ENCODE measurements around the gene FOXK1. TPM values are rescaled to one million over a fixed set of nuclear protein-coding genes. Genes with fewer than 3 reads are reported as not detected.

FOXK1 gene
- total RNA-seq, 2 experiments from 2014 or later, result 25.9 to 26.6 TPM

DNA sequence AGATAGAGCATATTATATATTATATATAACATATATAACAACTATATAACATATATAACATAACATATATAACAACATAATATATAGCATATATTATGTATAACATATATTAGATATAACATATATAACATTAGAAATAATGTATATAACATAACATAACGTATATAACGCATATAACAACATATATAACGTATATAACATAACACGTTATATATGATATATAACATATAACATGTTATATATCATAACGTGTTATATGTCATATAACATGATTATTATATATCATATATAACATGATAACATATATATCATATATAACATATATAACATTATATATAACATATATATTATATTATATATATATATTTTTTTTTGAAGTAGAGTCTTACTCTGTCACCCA lies 97.0 kb downstream of the FOXK1 start:
- POLR2A ChIA-PET, result no interaction called here
- Mint-ChIP-seq H3K4me3 (no peak overlapping the region), H3K36me3 (peaks cover 19% of the 10 kb centered on the region), H3K27ac (no peak overlapping the region), H3K9me3 (no peaks in the 10 kb centered on the region), H3K27me3 (no peaks in the 10 kb centered on the region), H3K4me1 (ENCODE audit: low read depth) (peaks cover 31% of the 10 kb centered on the region)
- CTCF ChIA-PET, result interaction anchor here (0.8 to 1.6 kb wide), 2 partner anchors 14 to 19 kb away, joined by 3 to 6 read pairs; no protein-coding TSS in a partner anchor
- no peak for DNase-seq
- intact Hi-C loops (cut with micrococcal nuclease), result no loop called here

- intact Hi-C loops (cut with micrococcal nuclease), result no loop called here
- ChIA-PET POLR2A (no interaction called here), CTCF (no interaction called here)
- Mint-ChIP-seq H3K27me3 (no peaks in the 10 kb centered on the region), H3K27ac (no peak overlapping the region), H3K4me1 (ENCODE audit: low read depth) (peaks cover 17% of the 10 kb centered on the region), H3K9me3 (no peaks in the 10 kb centered on the region), H3K36me3 (peaks cover 20% of the 10 kb centered on the region), H3K4me3 (no peak overlapping the region)
- DNase-seq, result no peak
These were observed 99.4 kb downstream of the FOXK1 start for GRCh38 chr7:4781366-4782069.

GRCh38 chr7:4782333-4783291 lies 100.5 kb downstream of the FOXK1 start:
- Mint-ChIP-seq H3K4me1 (ENCODE audit: low read depth) (peaks cover 9% of the 10 kb centered on the region), H3K4me3 (no peak overlapping the region), H3K27me3 (no peaks in the 10 kb centered on the region), H3K36me3 (peaks cover 18% of the 10 kb centered on the region), H3K27ac (no peak overlapping the region), H3K9me3 (no peaks in the 10 kb centered on the region)
- DNase-seq, result no peak
- ChIA-PET POLR2A (no interaction called here), CTCF (no interaction called here)
- intact Hi-C loops (cut with micrococcal nuclease), result no loop called here

DNA sequence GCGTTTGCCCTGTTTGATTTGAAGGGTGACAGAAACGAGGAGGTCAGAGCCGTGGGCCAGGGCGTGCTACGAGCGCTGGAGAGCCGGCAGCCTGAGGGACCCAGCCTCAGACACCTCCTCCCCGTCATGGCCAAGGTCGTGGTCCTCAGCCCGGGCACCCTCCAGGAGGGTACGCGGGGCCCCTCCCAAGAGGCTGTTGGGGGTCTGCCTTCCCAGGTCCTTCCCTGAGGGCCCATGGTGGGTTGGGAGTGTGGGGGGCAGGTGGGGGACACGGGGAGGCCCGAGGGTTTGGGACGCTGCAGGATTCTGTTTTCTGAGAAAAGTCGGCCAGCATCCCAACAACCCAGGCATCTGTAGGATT lies 101.2 kb downstream of the FOXK1 start:
- no peak for DNase-seq
- H3K36me3 Mint-ChIP-seq, result peaks cover 18% of the 10 kb centered on the region
- no peaks in the 10 kb centered on the region for H3K9me3 Mint-ChIP-seq
- no peak overlapping the region for H3K27ac Mint-ChIP-seq
- POLR2A ChIA-PET, result interaction anchor here (0.7 kb wide), 1 partner anchor 354 kb away, joined by 3 read pairs; no protein-coding TSS in a partner anchor
- peaks cover 2% of the 10 kb centered on the region for H3K4me1 Mint-ChIP-seq (ENCODE audit: low read depth)
- no peaks in the 10 kb centered on the region for H3K27me3 Mint-ChIP-seq
- intact Hi-C loops (cut with micrococcal nuclease), result no loop called here
- CTCF ChIA-PET, result no interaction called here
- no peak overlapping the region for H3K4me3 Mint-ChIP-seq

GRCh38 chr7:4783762-4784351 lies 101.8 kb downstream of the FOXK1 start:
- POLR2A ChIA-PET, result interaction anchor here (0.7 kb wide), 1 partner anchor 355 kb away, joined by 3 read pairs; no protein-coding TSS in a partner anchor
- no peaks in the 10 kb centered on the region for H3K27me3 Mint-ChIP-seq
- intact Hi-C loops (cut with micrococcal nuclease), result no loop called here
- H3K9me3 Mint-ChIP-seq, result no peaks in the 10 kb centered on the region
- CTCF ChIA-PET, result no interaction called here
- DNase-seq, result no peak
- peaks cover 15% of the 10 kb centered on the region for H3K36me3 Mint-ChIP-seq
- no peak overlapping the region for H3K4me3 Mint-ChIP-seq
- H3K27ac Mint-ChIP-seq, result no peak overlapping the region
- no peaks in the 10 kb centered on the region for H3K4me1 Mint-ChIP-seq (ENCODE audit: low read depth)

DNA sequence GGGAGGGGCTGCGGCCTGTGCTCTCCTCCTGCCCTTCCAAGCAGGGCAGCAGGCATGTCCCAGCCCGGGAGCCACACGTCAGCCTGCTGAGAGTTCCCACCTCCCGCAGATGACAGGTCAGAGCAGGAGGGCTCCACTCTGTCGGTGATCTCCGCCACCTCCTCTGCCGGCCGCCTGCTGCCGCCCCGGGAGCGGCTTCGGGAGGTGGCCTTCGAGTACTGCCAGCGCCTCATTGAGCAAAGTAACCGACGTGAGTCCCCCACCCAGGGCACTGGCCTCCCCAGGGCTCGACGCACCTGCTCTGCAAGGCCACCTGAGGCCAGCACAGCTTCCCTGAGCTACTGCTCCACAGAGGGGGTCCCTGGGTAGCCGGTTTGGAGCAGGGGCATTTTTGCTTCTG lies 102.7 kb downstream of the FOXK1 start:
- Mint-ChIP-seq H3K4me1 (ENCODE audit: low read depth) (no peaks in the 10 kb centered on the region), H3K27ac (no peak overlapping the region), H3K4me3 (no peak overlapping the region), H3K9me3 (no peaks in the 10 kb centered on the region), H3K36me3 (peaks cover 15% of the 10 kb centered on the region), H3K27me3 (no peaks in the 10 kb centered on the region)
- intact Hi-C loops (cut with micrococcal nuclease), result no loop called here
- DNase-seq, result no peak
- POLR2A ChIA-PET, result interaction anchor here (0.9 kb wide), 1 partner anchor 9 kb away, joined by 4 read pairs; the partner anchor contains the start of gene AP5Z1
- CTCF ChIA-PET, result no interaction called here

GRCh38 chr7:4785371-4785770 lies 103.3 kb downstream of the FOXK1 start:
- no peak for DNase-seq
- H3K27me3 Mint-ChIP-seq, result no peaks in the 10 kb centered on the region
- H3K27ac Mint-ChIP-seq, result no peak overlapping the region
- ChIA-PET POLR2A (interaction anchor here (0.9 kb wide), 1 partner anchor 10 kb away, joined by 4 read pairs; the partner anchor contains the start of gene AP5Z1), CTCF (interaction anchor here (0.8 kb wide), 1 partner anchor 13 kb away, joined by 4 read pairs; no protein-coding TSS in a partner anchor)
- H3K9me3 Mint-ChIP-seq, result no peaks in the 10 kb centered on the region
- H3K36me3 Mint-ChIP-seq, result peaks cover 19% of the 10 kb centered on the region
- no peak overlapping the region for H3K4me3 Mint-ChIP-seq
- intact Hi-C loops (cut with micrococcal nuclease), result no loop called here
- H3K4me1 Mint-ChIP-seq (ENCODE audit: low read depth), result no peaks in the 10 kb centered on the region

GRCh38 chr7:4786015-4786414 lies 103.9 kb downstream of the FOXK1 start:
- ChIA-PET POLR2A (no interaction called here), CTCF (interaction anchor here (0.8 kb wide), 1 partner anchor 13 kb away, joined by 4 read pairs; no protein-coding TSS in a partner anchor)

GRCh38 chr7:4787541-4787940 lies 105.4 kb downstream of the FOXK1 start:
- Mint-ChIP-seq H3K27me3 (no peaks in the 10 kb centered on the region), H3K4me3 (no peak overlapping the region), H3K9me3 (no peaks in the 10 kb centered on the region), H3K27ac (no peak overlapping the region), H3K4me1 (ENCODE audit: low read depth) (no peaks in the 10 kb centered on the region), H3K36me3 (peaks cover 14% of the 10 kb centered on the region)
- intact Hi-C loops (cut with micrococcal nuclease), result no loop called here
- ChIA-PET CTCF (interaction anchor here (0.8 to 2.8 kb wide), 2 partner anchors 11 to 96 kb away, joined by 3 to 7 read pairs; partner anchors contain the start of gene RADIL), POLR2A (no interaction called here)
- no peak for DNase-seq

More at GRCh38 chr7:4786015-4786414, 103.9 kb downstream of the FOXK1 start:
- DNase-seq, result no peak
- Mint-ChIP-seq H3K4me3 (no peak overlapping the region), H3K27me3 (no peaks in the 10 kb centered on the region), H3K27ac (no peak overlapping the region), H3K36me3 (peaks cover 17% of the 10 kb centered on the region), H3K4me1 (ENCODE audit: low read depth) (no peaks in the 10 kb centered on the region), H3K9me3 (no peaks in the 10 kb centered on the region)
- intact Hi-C loops (cut with micrococcal nuclease), result no loop called here

- Mint-ChIP-seq H3K9me3 (no peaks in the 10 kb centered on the region), H3K4me3 (no peak overlapping the region), H3K27me3 (no peaks in the 10 kb centered on the region), H3K4me1 (ENCODE audit: low read depth) (no peaks in the 10 kb centered on the region), H3K27ac (no peak overlapping the region), H3K36me3 (peaks cover 14% of the 10 kb centered on the region)
- no peak for DNase-seq
- intact Hi-C loops (cut with micrococcal nuclease), result no loop called here
- ChIA-PET POLR2A (no interaction called here), CTCF (interaction anchor here (2.8 kb wide), 1 partner anchor 10 kb away, joined by 7 read pairs; no protein-coding TSS in a partner anchor)
These were observed 106.0 kb downstream of the FOXK1 start for GRCh38 chr7:4787947-4788626.

DNA sequence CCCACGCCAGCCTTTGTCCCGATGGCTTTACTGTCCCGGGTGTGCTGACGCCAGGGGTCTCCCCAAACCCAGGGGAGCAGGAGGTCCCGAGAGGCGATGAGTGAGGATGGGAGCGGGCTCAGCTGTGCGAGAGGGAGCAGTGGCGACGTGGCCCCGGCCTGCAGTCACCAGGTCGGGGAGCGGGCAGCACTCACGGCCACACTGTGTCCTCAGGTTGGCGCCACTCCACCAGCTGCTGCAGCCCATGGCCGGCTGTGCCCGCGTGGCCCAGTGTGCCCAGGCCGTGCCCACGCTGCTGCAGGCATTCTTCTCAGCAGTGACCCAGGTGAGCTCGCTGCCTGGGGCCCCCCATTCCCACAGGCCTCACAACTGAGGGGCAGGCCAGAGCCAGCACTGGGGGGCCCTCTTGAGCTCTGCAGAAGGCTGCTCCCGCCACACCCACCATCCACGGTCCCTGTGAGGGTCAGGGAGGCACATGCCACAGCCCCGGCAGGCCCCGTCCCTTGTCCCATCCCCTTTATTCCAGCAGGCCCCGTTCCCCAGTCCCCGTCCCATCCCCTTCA lies 106.6 kb downstream of the FOXK1 start:
- H3K36me3 Mint-ChIP-seq, result peaks cover 14% of the 10 kb centered on the region
- ChIA-PET POLR2A (interaction anchor here (0.9 kb wide), 1 partner anchor 13 kb away, joined by 5 read pairs; the partner anchor contains the start of gene AP5Z1), CTCF (interaction anchor here (2.8 kb wide), 1 partner anchor 10 kb away, joined by 7 read pairs; no protein-coding TSS in a partner anchor)
- H3K4me1 Mint-ChIP-seq (ENCODE audit: low read depth), result no peaks in the 10 kb centered on the region
- no peaks in the 10 kb centered on the region for H3K27me3 Mint-ChIP-seq
- no peak overlapping the region for H3K4me3 Mint-ChIP-seq
- intact Hi-C loops (cut with micrococcal nuclease), result no loop called here
- no peak for DNase-seq
- no peak overlapping the region for H3K27ac Mint-ChIP-seq
- H3K9me3 Mint-ChIP-seq, result no peaks in the 10 kb centered on the region

Data from activated CD4-positive, alpha-beta memory T cell treated with anti-CD3 and anti-CD28 coated beads for 36 hours (primary cell).